OCI-LY7 (cell line): ENCODE data around the gene DOK1. TPM values are rescaled to one million over a fixed set of nuclear protein-coding genes. Genes with fewer than 3 reads are reported as not detected.

Experiments used
- BruUV-seq: library from RNA; stranded (reverse); fragments of 400-500 nt; replicated peaks from 2 replicates; lab custom pipeline; 2021; lab: Mats Ljungman, UMichigan
- CTCF ChIA-PET: fragments of 300-600 bp; sonication (Branson Sonifier 250); formaldehyde crosslinking; loops from one replicate; lab custom pipeline; 2022; ENCODE audit warnings: antibody characterized with exemption; ENCODE audit not compliant: unreplicated experiment; lab: Charles Lee
- POLR2A ChIA-PET: fragments of 300-600 bp; sonication (Branson Sonifier 250); formaldehyde crosslinking; loops from one replicate; lab custom pipeline; 2022; ENCODE audit warnings: antibody characterized with exemption; lab: Charles Lee
- DNase-seq: peaks from one replicate; pipeline ENCODE4 v3.0.0-alpha.2; 2015; ENCODE audit warnings: low spot score
- H2AFZ ChIP-seq: fragments of 200-600 bp; sonication (generic), shearing (Covaris generic); 2 replicates; pipeline ENCODE4 v1.6.1; 2014; ENCODE audit warnings: mild to moderate bottlenecking, antibody characterized with exemption, low read length, moderate library complexity
- H3K27ac ChIP-seq: fragments of 200-600 bp; sonication (generic); 2 replicates; pipeline ENCODE4 v1.5.1; 2014; ENCODE audit warnings: mixed run types, low read depth, mild to moderate bottlenecking, moderate library complexity, low read length, inconsistent platforms; ENCODE audit not compliant: poor library complexity, severe bottlenecking
- H3K36me3 ChIP-seq: fragments of 200-600 bp; sonication (generic); 2 replicates; pipeline ENCODE4 v1.6.1; 2014; ENCODE audit warnings: mild to moderate bottlenecking, antibody characterized with exemption, low read length, moderate library complexity, mixed read lengths; ENCODE audit not compliant: insufficient read depth
- H3K4me1 ChIP-seq: fragments of 200-600 bp; sonication (generic); 2 replicates; pipeline ENCODE4 v1.5.1; 2014; ENCODE audit warnings: mild to moderate bottlenecking, low read length; ENCODE audit not compliant: insufficient read depth, poor library complexity, severe bottlenecking
- H3K4me2 ChIP-seq: fragments of 200-600 bp; sonication (generic); 2 replicates; pipeline ENCODE4 v1.6.1; 2014; ENCODE audit warnings: mild to moderate bottlenecking, low read length
- H3K4me3 ChIP-seq: fragments of 200-600 bp; sonication (generic); 2 replicates; pipeline ENCODE4 v1.5.1; 2014; ENCODE audit warnings: mild to moderate bottlenecking, low read depth, low read length; ENCODE audit not compliant: poor library complexity, severe bottlenecking
- H3K79me2 ChIP-seq: fragments of 200-600 bp; sonication (generic); 2 replicates; pipeline ENCODE4 v1.6.1; 2016; ENCODE audit warnings: low read depth, mild to moderate bottlenecking, low read length, moderate library complexity, mixed read lengths; ENCODE audit not compliant: insufficient read depth
- H3K9me2 ChIP-seq: fragments of 200-600 bp; sonication (generic); 2 replicates; pipeline ENCODE4 v1.6.1; 2016; ENCODE audit warnings: mild to moderate bottlenecking, low read length, mixed read lengths; ENCODE audit not compliant: insufficient read depth
- H3K9me3 ChIP-seq: fragments of 200-600 bp; sonication (generic); 2 replicates; pipeline ENCODE4 v1.6.1; 2014; ENCODE audit warnings: mild to moderate bottlenecking, mixed run types, low read length, mixed read lengths
- H4K20me1 ChIP-seq: fragments of 200-600 bp; sonication (generic); 2 replicates; pipeline ENCODE4 v1.6.1; 2014; ENCODE audit warnings: mild to moderate bottlenecking, antibody characterized with exemption, low read length, moderate library complexity, mixed read lengths; ENCODE audit not compliant: insufficient read depth
- CTCF ChIP-seq: fragments of 200-600 bp; sonication (generic); conservative IDR thresholded peaks from 2 replicates; pipeline ENCODE4 v1.5.1; 2014; ENCODE audit warnings: mild to moderate bottlenecking, antibody characterized with exemption, low read length, moderate library complexity, mixed read lengths
- EZH2phosphoT487 ChIP-seq: fragments of 200-600 bp; sonication (generic); IDR thresholded peaks from 2 replicates; pipeline ENCODE4 v1.6.1; 2018; ENCODE audit warnings: low read depth, borderline replicate concordance, mild to moderate bottlenecking, mixed run types, antibody characterized with exemption, low read length, moderate library complexity, mixed read lengths
- intact Hi-C: fragments of 100-400 bp; cut with micrococcal nuclease; formaldehyde crosslinking; loops from one replicate; pipeline ENCODE4 v1.10.0; 2022; ENCODE audit not compliant: unreplicated experiment
- total RNA-seq, 2 experiments: library from RNA; depleted of rRNA in 1 of 2; stranded (reverse); fragments of >200 nt in 1 of 2; shearing (Covaris generic) in 1 of 2; gene quantifications; 2 replicates each; pipeline ENCODE4 v1.2.3, GENCODE V29; 2014 to 2022

DOK1 gene
- total RNA-seq, 2 experiments from 2014 or later: 9.5 to 13.4 TPM

- no peaks in the 10 kb centered on the region for H3K9me2 ChIP-seq
- H3K9me3 ChIP-seq: no peaks in the 10 kb centered on the region
- H4K20me1 ChIP-seq: no peaks in the 10 kb centered on the region
- DNase-seq: no peak
- H2AFZ ChIP-seq: no peak overlapping the region
- POLR2A ChIA-PET: interaction anchor here (0.6 kb wide), 1 partner anchor 99 kb away, joined by 4 read pairs; no protein-coding TSS in a partner anchor
- no TSS peak for BruUV-seq
- H3K27ac ChIP-seq: no peak overlapping the region
- CTCF ChIA-PET: no interaction called here
- intact Hi-C loops: loop anchor here (5.0 kb wide), 1 partner anchor 41 kb away; no protein-coding TSS in a partner anchor
- H3K79me2 ChIP-seq: no peaks in the 10 kb centered on the region
- no peak overlapping the region for H3K4me2 ChIP-seq
- TF ChIP-seq CTCF (no peak), EZH2phosphoT487 (no peak)
- no peaks in the 10 kb centered on the region for H3K36me3 ChIP-seq
- no peaks in the 10 kb centered on the region for H3K4me1 ChIP-seq
- H3K4me3 ChIP-seq: no peak overlapping the region
These were observed 8.5 kb upstream of the DOK1 start for GRCh38 chr2:74546004-74546403.

GRCh38 chr2:74548285-74548899 is 6.1 kb upstream of the DOK1 start:
- DNase-seq: no peak
- ChIA-PET CTCF (no interaction called here), POLR2A (no interaction called here)
- intact Hi-C loops: loop anchor here (5.0 kb wide), 1 partner anchor 39 kb away; no protein-coding TSS in a partner anchor
- Histone ChIP-seq H4K20me1 (no peaks in the 10 kb centered on the region), H3K4me1 (peaks cover under 1% of the 10 kb centered on the region), H3K9me3 (no peaks in the 10 kb centered on the region), H3K36me3 (no peaks in the 10 kb centered on the region), H3K27ac (no peak overlapping the region), H3K4me2 (no peak overlapping the region), H2AFZ (no peak overlapping the region), H3K79me2 (no peaks in the 10 kb centered on the region), H3K4me3 (no peak overlapping the region), H3K9me2 (no peaks in the 10 kb centered on the region)
- TF ChIP-seq EZH2phosphoT487 (no peak), CTCF (no peak)
- BruUV-seq: no TSS peak
